Kidney epithelial cell (primary cell): ENCODE data around the gene ASAP2. TPM values are rescaled to one million over a fixed set of nuclear protein-coding genes. Genes with fewer than 3 reads are reported as not detected.

ENCODE experiments used
- DNase-seq: peaks from one replicate; pipeline ENCODE4 v3.0.0-alpha.2; 2010; ENCODE audit warnings: low read depth
- H3K27me3 ChIP-seq: 2 replicates; pipeline ENCODE4 v1.6.0; 2011; ENCODE audit warnings: low read length; ENCODE audit not compliant: control insufficient read depth, insufficient read depth
- H3K36me3 ChIP-seq: 2 replicates; pipeline ENCODE4 v1.5.1; 2011; ENCODE audit warnings: low read length; ENCODE audit not compliant: control insufficient read depth, insufficient read depth
- H3K4me3 ChIP-seq: 2 replicates; pipeline ENCODE4 v1.5.1; 2011; ENCODE audit warnings: low read depth, mild to moderate bottlenecking, control low read depth, low read length
- total RNA-seq: library from RNA; depleted of rRNA; stranded (reverse); fragments of >200 nt; gene quantifications from 2 replicates; pipeline ENCODE4 v1.2.3, GENCODE V29; 2015
- TF ChIP-seq, protein P1 (sequence below): IDR thresholded peaks from 2 replicates; pipeline ENCODE4 v1.5.1; 2011; ENCODE audit warnings: mild to moderate bottlenecking, moderate library complexity, low read length, control low read depth, inconsistent platforms; ENCODE audit not compliant: insufficient read depth, poor library complexity, severe bottlenecking

ASAP2 gene
- total RNA-seq, 1 donor from 2014 or later, result 42.2 TPM

DNA sequence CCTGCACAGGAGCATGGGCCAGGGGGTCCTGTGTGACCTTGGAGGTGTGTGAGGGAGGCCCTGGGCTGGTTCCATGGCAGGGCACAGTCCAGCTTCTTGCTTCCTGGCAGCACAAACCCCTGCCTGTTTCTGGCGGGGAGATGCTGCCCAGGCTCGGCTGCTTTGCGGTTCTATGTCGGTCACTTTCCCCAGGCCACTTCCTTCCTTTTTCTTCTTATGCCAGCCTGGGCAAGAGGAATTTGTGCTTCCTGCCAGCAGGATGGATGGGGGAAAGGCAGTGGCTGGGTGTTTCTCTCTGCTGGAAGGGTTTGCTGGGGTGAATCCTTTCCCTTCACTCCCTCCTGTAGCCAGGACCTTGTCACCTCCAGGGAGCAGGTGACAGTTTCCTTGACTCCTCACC is 24.3 kb downstream of the ASAP2 start:
- Histone ChIP-seq H3K36me3 (no peaks in the 10 kb centered on the region), H3K4me3 (no peak overlapping the region), H3K27me3 (no peaks in the 10 kb centered on the region)
- DNase-seq, result no peak
- TF ChIP-seq, protein P1, sequence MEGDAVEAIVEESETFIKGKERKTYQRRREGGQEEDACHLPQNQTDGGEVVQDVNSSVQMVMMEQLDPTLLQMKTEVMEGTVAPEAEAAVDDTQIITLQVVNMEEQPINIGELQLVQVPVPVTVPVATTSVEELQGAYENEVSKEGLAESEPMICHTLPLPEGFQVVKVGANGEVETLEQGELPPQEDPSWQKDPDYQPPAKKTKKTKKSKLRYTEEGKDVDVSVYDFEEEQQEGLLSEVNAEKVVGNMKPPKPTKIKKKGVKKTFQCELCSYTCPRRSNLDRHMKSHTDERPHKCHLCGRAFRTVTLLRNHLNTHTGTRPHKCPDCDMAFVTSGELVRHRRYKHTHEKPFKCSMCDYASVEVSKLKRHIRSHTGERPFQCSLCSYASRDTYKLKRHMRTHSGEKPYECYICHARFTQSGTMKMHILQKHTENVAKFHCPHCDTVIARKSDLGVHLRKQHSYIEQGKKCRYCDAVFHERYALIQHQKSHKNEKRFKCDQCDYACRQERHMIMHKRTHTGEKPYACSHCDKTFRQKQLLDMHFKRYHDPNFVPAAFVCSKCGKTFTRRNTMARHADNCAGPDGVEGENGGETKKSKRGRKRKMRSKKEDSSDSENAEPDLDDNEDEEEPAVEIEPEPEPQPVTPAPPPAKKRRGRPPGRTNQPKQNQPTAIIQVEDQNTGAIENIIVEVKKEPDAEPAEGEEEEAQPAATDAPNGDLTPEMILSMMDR, result no peak

DNA sequence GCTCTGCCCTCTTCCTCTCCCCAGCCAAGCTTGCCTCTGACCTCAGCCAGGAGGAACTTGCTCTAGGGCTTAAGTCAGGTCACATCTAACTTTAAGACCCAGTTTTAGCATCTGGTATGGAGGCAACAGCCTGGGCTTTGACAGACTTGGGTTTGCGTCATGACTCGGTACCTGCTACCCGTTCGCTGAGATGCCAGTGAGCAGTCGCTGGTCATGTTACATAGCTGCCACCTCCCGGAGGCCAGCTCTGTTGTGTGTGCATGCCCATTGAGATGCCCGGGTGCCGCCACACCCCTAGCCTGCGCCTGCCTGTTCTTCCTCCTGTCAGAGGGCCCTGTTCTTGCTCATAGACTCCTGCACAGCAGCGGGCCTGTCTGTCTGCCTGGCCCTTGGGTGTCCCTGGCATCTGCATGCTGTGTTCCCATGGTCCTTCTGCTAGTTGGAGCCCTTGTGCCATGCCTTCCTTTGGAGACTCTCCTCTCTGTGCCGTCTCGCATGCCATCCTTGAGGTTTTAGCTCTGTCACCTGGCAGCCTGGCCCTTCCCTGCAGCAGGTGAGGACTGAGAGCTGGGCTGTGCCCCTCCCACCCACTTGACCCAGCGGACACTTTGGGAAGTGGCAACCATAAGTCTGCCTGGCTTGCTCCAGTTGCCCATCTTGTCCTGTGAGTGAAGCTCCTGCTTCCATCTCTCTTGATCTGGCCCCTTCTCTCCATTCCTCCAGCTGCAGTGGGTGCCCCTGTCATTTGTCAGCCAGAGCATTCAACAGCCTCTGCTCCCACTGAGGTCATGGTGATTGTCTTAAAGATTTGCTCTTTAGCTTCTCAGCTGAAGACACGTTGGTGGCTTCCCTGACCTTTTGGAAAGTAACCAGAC is 24.9 kb downstream of the ASAP2 start:
- no peak for DNase-seq
- Histone ChIP-seq H3K27me3 (no peaks in the 10 kb centered on the region), H3K36me3 (no peaks in the 10 kb centered on the region), H3K4me3 (no peak overlapping the region)
- TF ChIP-seq, protein P1, result no peak

DNA sequence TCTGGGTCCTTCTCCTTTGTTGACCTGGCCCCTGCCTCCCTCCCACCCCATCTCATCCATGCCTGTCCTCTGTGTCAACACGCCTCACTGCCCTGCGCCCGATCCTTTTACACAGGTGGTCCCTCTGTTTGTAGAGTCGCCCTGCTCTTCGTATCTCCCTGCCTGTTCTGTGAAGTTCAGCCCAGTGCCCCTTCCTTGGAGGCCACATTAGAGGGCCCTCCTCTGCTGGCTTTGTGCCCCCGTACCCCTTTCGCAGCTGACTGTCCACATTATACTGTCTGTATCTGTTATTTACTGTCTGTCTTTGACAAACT is 25.5 kb downstream of the ASAP2 start:
- H3K27me3 ChIP-seq, result no peaks in the 10 kb centered on the region
- no peaks in the 10 kb centered on the region for H3K36me3 ChIP-seq
- no peak overlapping the region for H3K4me3 ChIP-seq
- TF ChIP-seq, protein P1, result no peak
- no peak for DNase-seq

DNA sequence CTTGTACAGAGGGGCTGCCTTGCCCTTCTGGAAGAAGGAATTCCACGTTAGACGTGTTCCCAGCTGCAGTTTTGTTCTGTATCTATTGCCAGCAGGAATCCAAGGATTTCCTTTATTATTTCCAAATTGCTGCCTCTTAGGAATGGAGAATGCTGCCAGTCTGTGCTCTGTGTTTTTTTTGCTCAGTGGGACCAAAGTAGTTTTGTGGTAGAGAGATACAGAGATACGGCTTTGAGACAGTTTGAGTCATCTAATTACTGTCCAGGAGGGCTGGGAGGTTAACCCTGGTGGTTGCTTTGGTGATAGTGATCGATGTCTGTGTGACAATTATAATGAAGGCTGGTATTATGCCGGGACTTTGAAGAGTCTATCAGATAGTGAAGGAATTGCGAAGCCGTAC is 26.3 kb downstream of the ASAP2 start:
- no peak for DNase-seq
- no peaks in the 10 kb centered on the region for H3K36me3 ChIP-seq
- TF ChIP-seq, protein P1, result no peak
- H3K27me3 ChIP-seq, result no peaks in the 10 kb centered on the region
- H3K4me3 ChIP-seq, result no peak overlapping the region

DNA sequence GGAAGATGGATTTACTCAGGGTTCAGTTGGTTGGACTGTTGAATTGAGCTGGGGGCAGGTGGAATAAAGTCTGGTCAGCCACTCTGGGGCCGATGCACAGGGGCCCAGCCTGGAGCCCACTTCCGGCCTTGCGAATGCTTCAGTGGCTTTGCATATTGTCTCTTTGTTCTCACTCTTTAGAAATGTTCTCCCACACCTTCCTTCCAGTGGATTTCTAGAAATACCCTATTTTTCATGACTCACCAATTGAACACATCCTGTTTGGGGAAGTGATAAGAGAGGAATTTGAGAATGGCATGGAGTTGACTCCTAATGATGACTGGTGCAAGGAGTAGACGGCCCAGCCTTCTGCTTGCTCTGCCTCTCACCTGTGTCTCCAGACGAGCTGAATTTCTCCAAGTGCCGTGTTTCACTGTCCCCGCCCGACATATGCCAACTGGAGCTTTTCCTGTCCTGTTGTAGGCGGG is 28.1 kb downstream of the ASAP2 start:
- TF ChIP-seq, protein P1, result no peak
- no peaks in the 10 kb centered on the region for H3K36me3 ChIP-seq

More for the DNA sequence above, 28.1 kb downstream of the ASAP2 start:
- Histone ChIP-seq H3K4me3 (no peak overlapping the region), H3K27me3 (no peaks in the 10 kb centered on the region)
- DNase-seq, result peak; percentile 94
